Duodenal mucosa (tissue), 2 donors: ENCODE results near the gene LASP1.

Source experiments
- H3K27ac ChIP-seq: one replicate; pipeline ENCODE4 v1.7.0; 2013; ENCODE audit warnings: low read depth, low read length
- H3K27me3 ChIP-seq, 2 donors: one replicate each; pipeline ENCODE4 v1.7.0; 2013; ENCODE audit warnings: low read length in 2 of 2, control low read depth in 1 of 2; ENCODE audit not compliant: insufficient read depth in 2 of 2, control insufficient read depth in 1 of 2
- H3K36me3 ChIP-seq, 2 donors: one replicate each; pipeline ENCODE4 v1.7.0; 2013; ENCODE audit warnings: low read length in 2 of 2, control low read depth in 1 of 2; ENCODE audit not compliant: insufficient read depth in 2 of 2, control insufficient read depth in 1 of 2
- H3K4me1 ChIP-seq, 2 donors: one replicate each; pipeline ENCODE4 v1.7.0; 2013; ENCODE audit warnings: low read length in 2 of 2, control low read depth in 1 of 2; ENCODE audit not compliant: insufficient read depth in 2 of 2, control insufficient read depth in 1 of 2
- H3K4me3 ChIP-seq, 2 donors: one replicate each; pipeline ENCODE4 v1.7.0; 2013; ENCODE audit warnings: low read length in 2 of 2, low read depth in 1 of 2
- H3K9ac ChIP-seq, 2 donors: one replicate each; pipeline ENCODE4 v1.7.0; 2013; ENCODE audit warnings: low read length in 2 of 2, low read depth in 1 of 2
- H3K9me3 ChIP-seq, 2 donors: one replicate each; pipeline ENCODE4 v1.7.0; 2013; ENCODE audit warnings: low read length in 2 of 2, control low read depth in 1 of 2; ENCODE audit not compliant: control insufficient read depth in 1 of 2

LASP1 gene

GRCh38 chr17:38917259-38917658, 47.4 kb downstream of the LASP1 start:
- Histone ChIP-seq H3K9me3 (no peaks in the 10 kb centered on the region), H3K4me1 (peaks cover 20 to 24% of the 10 kb centered on the region in 2 donors), H3K9ac (no peak overlapping the region), H3K27me3 (no peaks in the 10 kb centered on the region), H3K27ac (no peak overlapping the region), H3K4me3 (no peak overlapping the region), H3K36me3 (peaks cover 40 to 79% of the 10 kb centered on the region in 2 donors)

GRCh38 chr17:38918129-38918913, 48.5 kb downstream of the LASP1 start:
- Histone ChIP-seq H3K27ac (no peak overlapping the region), H3K27me3 (no peaks in the 10 kb centered on the region), H3K4me1 (peaks cover 22 to 27% of the 10 kb centered on the region in 2 donors), H3K4me3 (no peak overlapping the region), H3K36me3 (peaks cover 37 to 68% of the 10 kb centered on the region in 2 donors), H3K9ac (no peak overlapping the region), H3K9me3 (no peaks in the 10 kb centered on the region)

- H3K9me3 ChIP-seq = no peaks in the 10 kb centered on the region
- peaks cover 25 to 30% of the 10 kb centered on the region in 2 donors for H3K4me1 ChIP-seq
- peaks cover 37 to 66% of the 10 kb centered on the region in 2 donors for H3K36me3 ChIP-seq
- H3K27ac ChIP-seq = no peak overlapping the region
- no peak overlapping the region for H3K4me3 ChIP-seq
- H3K9ac ChIP-seq = no peak overlapping the region
- H3K27me3 ChIP-seq = no peaks in the 10 kb centered on the region
Measured at GRCh38 chr17:38918916-38919315, 49.1 kb downstream of the LASP1 start.

- peaks cover 37 to 60% of the 10 kb centered on the region in 2 donors for H3K36me3 ChIP-seq
- H3K9me3 ChIP-seq = no peaks in the 10 kb centered on the region
- no peak overlapping the region for H3K9ac ChIP-seq
- no peaks in the 10 kb centered on the region for H3K27me3 ChIP-seq
- no peak overlapping the region for H3K4me3 ChIP-seq
- H3K4me1 ChIP-seq = peaks cover 20 to 26% of the 10 kb centered on the region in 2 donors
- H3K27ac ChIP-seq = no peak overlapping the region
Measured at GRCh38 chr17:38919316-38920078, 49.6 kb downstream of the LASP1 start.

GRCh38 chr17:38920374-38921291, 50.8 kb downstream of the LASP1 start:
- Histone ChIP-seq H3K27me3 (no peaks in the 10 kb centered on the region), H3K4me1 (peaks cover 11 to 19% of the 10 kb centered on the region in 2 donors), H3K27ac (no peak overlapping the region), H3K9me3 (no peaks in the 10 kb centered on the region), H3K4me3 (no peak overlapping the region), H3K9ac (no peak overlapping the region), H3K36me3 (peaks cover 32 to 49% of the 10 kb centered on the region in 2 donors)

- no peak overlapping the region for H3K9ac ChIP-seq
Measured at GRCh38 chr17:38921756-38922411, 52.0 kb downstream of the LASP1 start.

GRCh38 chr17:38922538-38923297, 52.9 kb downstream of the LASP1 start:
- Histone ChIP-seq H3K27ac (no peak overlapping the region), H3K4me3 (no peak overlapping the region), H3K36me3 (peaks cover 27 to 31% of the 10 kb centered on the region in 2 donors), H3K4me1 (peaks cover 14 to 15% of the 10 kb centered on the region in 2 donors), H3K9ac (no peak overlapping the region), H3K9me3 (no peaks in the 10 kb centered on the region), H3K27me3 (no peaks in the 10 kb centered on the region)

More at GRCh38 chr17:38921756-38922411, 52.0 kb downstream of the LASP1 start:
- Histone ChIP-seq H3K27ac (no peak overlapping the region), H3K4me1 (peaks cover 14 to 15% of the 10 kb centered on the region in 2 donors), H3K9me3 (no peaks in the 10 kb centered on the region), H3K4me3 (no peak overlapping the region), H3K27me3 (no peaks in the 10 kb centered on the region), H3K36me3 (peaks cover 27 to 39% of the 10 kb centered on the region in 2 donors)

GRCh38 chr17:38925263-38925995, 55.6 kb downstream of the LASP1 start, which contains the start of gene LASP1NB:
LASP1NB (plus strand) TSS chr17:38925614.
- no peak within 1 kb of the TSS for H3K27ac ChIP-seq
- H3K4me3 ChIP-seq = peak within 1 kb of the TSS in 1 of 2 donors; percentile 27
- H3K9ac ChIP-seq = no peak within 1 kb of the TSS
- H3K36me3 ChIP-seq = peaks cover 3 to 4% of the 10 kb centered on the region in 2 donors
- H3K27me3 ChIP-seq = no peaks in the 10 kb centered on the region
- no peaks in the 10 kb centered on the region for H3K9me3 ChIP-seq
- peaks cover 14 to 15% of the 10 kb centered on the region in 2 donors for H3K4me1 ChIP-seq
